Fibroblast of lung (primary cell): ENCODE data around the gene TUBGCP5. TPM values are rescaled to one million over a fixed set of nuclear protein-coding genes. Genes with fewer than 3 reads are reported as not detected.
"Not testable (repeated sequence)": the region's sequence is repeated elsewhere in the genome, so short reads cannot be mapped to it uniquely, and the experiment has no call there.

Experiments used
- DNase-seq, 2 donors: peaks; one replicate each; pipeline versions ENCODE4 v3.0.0 to v3.0.0-alpha.2; 2010; ENCODE audit warnings: low read depth in 2 of 2
- H2AFZ ChIP-seq: 2 replicates; pipeline ENCODE4 v1.5.1; 2012; ENCODE audit warnings: low read length, control low read depth, inconsistent platforms
- H3K27ac ChIP-seq: 2 replicates; pipeline ENCODE4 v1.5.1; 2011; ENCODE audit warnings: low read length, control low read depth; ENCODE audit not compliant: insufficient read depth
- H3K27me3 ChIP-seq: 2 replicates; pipeline ENCODE4 v1.5.1; 2011; ENCODE audit warnings: mild to moderate bottlenecking, low read length; ENCODE audit not compliant: control insufficient read depth, insufficient read depth
- H3K36me3 ChIP-seq: 2 replicates; pipeline ENCODE4 v1.5.1; 2011; ENCODE audit warnings: low read length; ENCODE audit not compliant: control insufficient read depth, insufficient read depth
- H3K4me1 ChIP-seq: 2 replicates; pipeline ENCODE4 v1.5.1; 2011; ENCODE audit warnings: low read length; ENCODE audit not compliant: control insufficient read depth, insufficient read depth; ENCODE audit errors: extremely low read depth
- H3K4me2 ChIP-seq: 2 replicates; pipeline ENCODE4 v1.5.1; 2011; ENCODE audit warnings: low read length, control low read depth; ENCODE audit not compliant: insufficient read depth; ENCODE audit errors: extremely low read depth
- H3K4me3 ChIP-seq, 4 experiments: fragments of 200-600 bp in 1 of 4; sonication (generic) in 1 of 4; replicated peaks in 1 of 4; 2 replicates each; pipeline ENCODE4 v1.5.1; 2011 to 2016; ENCODE audit warnings: low read length in 4 of 4, low read depth in 3 of 4, mild to moderate bottlenecking in 3 of 4, control low read depth in 2 of 4, inconsistent platforms in 1 of 4, mixed read lengths in 1 of 4; ENCODE audit not compliant: insufficient read depth in 1 of 4; ENCODE audit errors: control extremely low read depth in 1 of 4
- H3K79me2 ChIP-seq: 2 replicates; pipeline ENCODE4 v1.5.1; 2012; ENCODE audit warnings: mild to moderate bottlenecking, low read length, inconsistent platforms; ENCODE audit not compliant: control insufficient read depth, insufficient read depth
- H3K9ac ChIP-seq: 2 replicates; pipeline ENCODE4 v1.5.1; 2011; ENCODE audit warnings: mild to moderate bottlenecking, low read length, control low read depth; ENCODE audit not compliant: insufficient read depth
- H3K9me3 ChIP-seq: 2 replicates; pipeline ENCODE4 v1.5.1; 2012; ENCODE audit warnings: low read depth, low read length; ENCODE audit not compliant: control insufficient read depth, insufficient read depth
- H4K20me1 ChIP-seq: 2 replicates; pipeline ENCODE4 v1.5.1; 2011; ENCODE audit warnings: low read length; ENCODE audit not compliant: control insufficient read depth, insufficient read depth; ENCODE audit errors: extremely low read depth
- EZH2 ChIP-seq: IDR thresholded peaks from 2 replicates; pipeline ENCODE4 v1.5.1; 2012; ENCODE audit warnings: low read length, control low read depth, mild to moderate bottlenecking; ENCODE audit errors: missing control alignments
- polyA plus RNA-seq, 2 donors: library from polyadenylated mRNA; depleted of rRNA in 1 of 2; stranded (reverse) in 1 of 2; unstranded in 1 of 2; fragments of >200 nt; gene quantifications; 2 replicates each; pipeline ENCODE4 v1.2.1, GENCODE V29; 2011 to 2012; ENCODE audit warnings: missing spikeins in 1 of 2
- total RNA-seq: library from RNA; depleted of rRNA; stranded (reverse); fragments of >200 nt; gene quantifications from 2 replicates; pipeline ENCODE4 v1.2.1, GENCODE V29; 2014
- TF ChIP-seq, protein P1 (sequence below), 2 donors: IDR thresholded peaks in 1 of 2; conservative IDR thresholded peaks in 1 of 2; 1 replicate in 1 of 2; 2 replicates in 1 of 2; pipeline ENCODE4 v1.5.1; 2011 to 2012; ENCODE audit warnings: low read length in 2 of 2, control low read depth in 1 of 2, inconsistent platforms in 1 of 2, low read depth in 1 of 2, mild to moderate bottlenecking in 1 of 2

The TUBGCP5 gene
- total and polyA plus RNA-seq, 2 donors (not counting 1 experiment from before 2014, with no cell fraction given): 17.0 to 22.0 TPM

DNA sequence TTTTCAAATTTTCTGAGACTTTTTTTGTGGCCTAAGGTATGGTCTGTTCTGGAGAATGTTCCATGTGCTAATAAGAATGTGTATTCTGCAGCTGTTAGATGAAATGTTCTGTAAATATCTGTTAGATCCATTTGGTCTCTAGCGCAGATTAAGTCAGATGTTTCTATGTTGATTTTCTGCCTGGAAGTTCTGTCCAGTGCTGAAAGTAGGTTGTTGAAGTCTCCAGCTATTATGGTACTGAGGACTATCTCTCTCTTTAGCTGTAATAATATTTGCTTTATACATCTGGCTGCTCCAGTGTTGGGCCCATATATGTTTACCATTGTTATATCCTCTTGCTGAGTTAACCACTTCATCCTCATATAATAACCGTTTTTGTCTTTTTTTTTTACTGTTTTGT lies 13.2 kb upstream of the TUBGCP5 start:
- H3K4me3 ChIP-seq: no peak overlapping the region
- no peaks in the 10 kb centered on the region for H3K79me2 ChIP-seq
- DNase-seq: no peak
- no peaks in the 10 kb centered on the region for H4K20me1 ChIP-seq
- TF ChIP-seq EZH2: no peak
- TF ChIP-seq, protein P1, sequence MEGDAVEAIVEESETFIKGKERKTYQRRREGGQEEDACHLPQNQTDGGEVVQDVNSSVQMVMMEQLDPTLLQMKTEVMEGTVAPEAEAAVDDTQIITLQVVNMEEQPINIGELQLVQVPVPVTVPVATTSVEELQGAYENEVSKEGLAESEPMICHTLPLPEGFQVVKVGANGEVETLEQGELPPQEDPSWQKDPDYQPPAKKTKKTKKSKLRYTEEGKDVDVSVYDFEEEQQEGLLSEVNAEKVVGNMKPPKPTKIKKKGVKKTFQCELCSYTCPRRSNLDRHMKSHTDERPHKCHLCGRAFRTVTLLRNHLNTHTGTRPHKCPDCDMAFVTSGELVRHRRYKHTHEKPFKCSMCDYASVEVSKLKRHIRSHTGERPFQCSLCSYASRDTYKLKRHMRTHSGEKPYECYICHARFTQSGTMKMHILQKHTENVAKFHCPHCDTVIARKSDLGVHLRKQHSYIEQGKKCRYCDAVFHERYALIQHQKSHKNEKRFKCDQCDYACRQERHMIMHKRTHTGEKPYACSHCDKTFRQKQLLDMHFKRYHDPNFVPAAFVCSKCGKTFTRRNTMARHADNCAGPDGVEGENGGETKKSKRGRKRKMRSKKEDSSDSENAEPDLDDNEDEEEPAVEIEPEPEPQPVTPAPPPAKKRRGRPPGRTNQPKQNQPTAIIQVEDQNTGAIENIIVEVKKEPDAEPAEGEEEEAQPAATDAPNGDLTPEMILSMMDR (conservative IDR thresholded peaks at IDR 0.05 in 1 of 2, IDR thresholded peaks at IDR 0.05 in 1 of 2; ENCODE audit: low read depth in 1 of 2, low read length in 2 of 2): no peak
- H3K4me1 ChIP-seq: no peaks in the 10 kb centered on the region
- H3K9me3 ChIP-seq: no peaks in the 10 kb centered on the region
- no peaks in the 10 kb centered on the region for H3K36me3 ChIP-seq
- H3K27me3 ChIP-seq: no peaks in the 10 kb centered on the region
- no peak overlapping the region for H3K27ac ChIP-seq
- H3K9ac ChIP-seq: no peak overlapping the region
- no peak overlapping the region for H2AFZ ChIP-seq
- no peak overlapping the region for H3K4me2 ChIP-seq

DNA sequence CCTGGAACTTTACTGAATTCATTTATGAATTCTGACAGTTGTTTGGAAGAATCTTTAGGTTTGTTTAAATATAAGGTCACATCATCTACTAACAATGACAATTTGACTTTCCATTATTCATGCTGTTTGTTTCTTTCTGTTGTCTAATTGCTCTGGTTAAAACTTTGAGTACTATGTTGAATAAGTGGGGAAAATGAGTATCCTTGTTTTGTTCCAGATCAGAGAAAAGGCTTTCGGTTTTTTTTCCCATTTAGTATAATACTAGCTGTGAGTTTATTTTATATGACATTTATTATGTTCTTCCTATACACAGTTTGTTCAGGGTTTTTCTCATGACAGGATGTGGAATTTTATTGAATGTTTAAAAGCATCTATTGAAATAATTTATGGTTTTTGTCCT lies 11.3 kb upstream of the TUBGCP5 start:
- Histone ChIP-seq H3K36me3 (no peaks in the 10 kb centered on the region), H3K27me3 (no peaks in the 10 kb centered on the region), H3K79me2 (no peaks in the 10 kb centered on the region), H3K4me3 (no peak overlapping the region), H3K9ac (no peak overlapping the region), H3K4me1 (no peaks in the 10 kb centered on the region), H3K4me2 (no peak overlapping the region), H2AFZ (no peak overlapping the region), H4K20me1 (no peaks in the 10 kb centered on the region), H3K9me3 (no peaks in the 10 kb centered on the region), H3K27ac (no peak overlapping the region)
- no peak for DNase-seq
- TF ChIP-seq, protein P1 (conservative IDR thresholded peaks at IDR 0.05 in 1 of 2, IDR thresholded peaks at IDR 0.05 in 1 of 2; ENCODE audit: low read depth in 1 of 2, low read length in 2 of 2): no peak
- TF ChIP-seq EZH2: no peak

GRCh38 chr15:23049984-23050628 lies 10.7 kb upstream of the TUBGCP5 start:
- no peak overlapping the region for H2AFZ ChIP-seq
- no peaks in the 10 kb centered on the region for H3K27me3 ChIP-seq
- TF ChIP-seq, protein P1 (conservative IDR thresholded peaks at IDR 0.05 in 1 of 2, IDR thresholded peaks at IDR 0.05 in 1 of 2; ENCODE audit: low read depth in 1 of 2, low read length in 2 of 2): no peak
- no peaks in the 10 kb centered on the region for H3K79me2 ChIP-seq
- no peaks in the 10 kb centered on the region for H3K4me1 ChIP-seq
- H3K9ac ChIP-seq: no peak overlapping the region
- H3K27ac ChIP-seq: no peak overlapping the region
- H3K4me2 ChIP-seq: no peak overlapping the region
- no peak for DNase-seq
- H3K36me3 ChIP-seq: no peaks in the 10 kb centered on the region
- no peak overlapping the region for H3K4me3 ChIP-seq
- H4K20me1 ChIP-seq: no peaks in the 10 kb centered on the region
- no peaks in the 10 kb centered on the region for H3K9me3 ChIP-seq

DNA sequence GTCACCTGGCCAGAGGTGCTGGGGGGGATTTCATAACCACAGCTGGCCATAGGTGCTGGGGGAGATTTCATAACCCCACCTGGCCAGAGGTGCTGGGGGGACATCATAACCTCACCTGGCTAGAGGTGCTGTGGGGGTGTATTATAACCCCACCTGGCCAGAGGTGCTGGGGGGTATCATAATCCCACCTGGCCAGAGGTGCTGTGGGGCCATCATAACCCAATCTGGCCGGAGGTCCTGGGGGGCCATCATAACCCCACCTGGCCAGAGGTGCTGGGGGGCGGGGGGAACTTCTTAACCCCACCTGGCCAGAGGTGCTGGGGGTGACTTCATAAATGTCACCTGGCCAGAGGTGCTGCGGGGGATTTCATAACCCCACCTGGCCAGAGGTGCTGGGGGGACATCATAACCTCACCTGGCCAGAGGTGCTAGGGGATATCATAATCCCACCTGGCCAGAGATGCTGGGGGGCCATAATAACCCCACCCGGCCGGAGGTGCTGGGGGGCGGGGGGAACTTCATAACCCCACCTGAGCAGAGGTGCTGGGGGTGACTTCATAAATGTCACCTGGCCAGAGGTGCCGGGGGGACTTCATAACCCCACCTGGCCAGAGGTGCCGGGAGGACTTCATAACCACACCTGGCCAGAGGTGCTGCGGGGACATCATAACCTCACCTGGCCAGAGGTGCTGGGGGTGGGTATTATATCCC lies 9.4 kb upstream of the TUBGCP5 start:
- H3K27ac ChIP-seq, H4K20me1 ChIP-seq, H3K4me2 ChIP-seq, H3K4me3 ChIP-seq, H3K27me3 ChIP-seq, H3K36me3 ChIP-seq, H3K9me3 ChIP-seq, H3K4me1 ChIP-seq, H3K79me2 ChIP-seq, H2AFZ ChIP-seq, DNase-seq, H3K9ac ChIP-seq: not testable (repeated sequence)
